NCI-H2081 treated with DMSO at 0.1 percent for 48 hours (cell line): ENCODE data around the gene GCLM.

Source experiments
- DNase-seq: peaks from one replicate; lab custom pipeline; 2025; lab: John Stamatoyannopoulos, UW

Gene GCLM

DNA sequence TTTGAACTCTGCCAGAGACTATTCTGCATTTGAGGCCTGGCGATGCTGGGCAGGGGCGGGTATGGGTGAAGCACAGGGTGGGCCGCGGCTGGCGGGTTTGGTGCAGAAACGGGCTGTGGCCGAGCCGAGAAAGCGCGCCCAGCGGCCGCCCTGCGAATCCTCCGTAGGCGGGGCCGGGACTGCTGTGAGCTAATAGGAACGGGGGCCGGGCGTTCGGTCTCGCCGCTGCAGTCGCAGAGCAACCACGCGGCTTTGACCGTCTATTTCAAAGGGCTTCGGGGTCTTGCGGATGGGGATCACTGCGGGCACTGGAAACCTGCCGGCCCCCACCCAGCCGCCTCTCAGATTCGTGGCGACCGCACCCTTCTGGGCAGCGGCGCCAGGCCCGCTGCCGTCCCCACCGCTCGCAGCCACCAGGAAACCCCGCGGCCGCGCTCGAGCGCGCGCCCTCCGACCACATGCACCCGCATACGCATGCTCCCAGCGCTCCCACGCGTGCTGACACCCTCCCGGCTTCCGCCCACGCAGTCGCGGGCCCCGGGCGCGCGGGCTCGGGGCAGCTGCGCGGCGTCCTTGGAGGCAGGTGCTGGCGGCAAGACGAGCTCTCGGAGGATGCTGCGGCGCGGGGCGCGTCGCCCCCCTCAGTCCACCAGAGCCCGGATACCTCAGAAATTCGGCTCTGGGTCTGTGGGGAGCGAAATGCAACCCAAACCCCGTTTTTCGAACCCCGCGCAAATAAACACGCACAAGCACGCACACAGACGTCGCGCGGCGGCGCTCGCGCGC, 62.8 kb downstream of the GCLM start:
- DNase-seq = no peak

DNA sequence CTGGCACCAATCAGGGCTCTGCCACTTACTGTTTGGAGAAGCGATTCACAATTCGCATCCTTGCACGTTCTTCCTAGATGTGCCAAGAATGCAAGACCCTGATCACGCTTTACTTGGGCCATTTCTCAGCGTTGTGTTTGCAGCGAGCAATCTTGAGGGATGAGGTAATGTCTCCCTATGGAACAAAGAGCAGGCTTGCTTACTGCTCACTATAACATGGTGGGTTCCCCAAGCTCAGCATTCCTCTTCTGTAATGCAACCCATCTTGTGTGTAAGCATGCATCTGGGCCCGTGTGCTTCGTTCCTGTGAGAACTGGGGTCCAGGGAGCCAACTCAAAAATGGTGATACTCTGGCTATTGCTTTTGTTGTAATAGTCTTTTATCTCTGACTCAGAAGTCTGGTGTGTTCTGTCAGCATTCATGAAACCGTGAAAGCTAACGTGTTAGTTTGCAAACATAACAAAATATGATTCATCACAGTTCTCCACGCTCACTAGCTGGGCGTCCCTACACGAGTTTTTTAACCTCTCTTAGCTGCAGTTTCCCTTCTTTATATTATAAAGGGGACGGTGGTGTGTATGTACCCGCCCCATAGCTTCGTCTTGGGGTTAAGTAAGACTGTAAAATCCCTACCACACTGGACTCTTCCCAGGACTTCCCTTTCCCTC, 63.6 kb downstream of the GCLM start:
- DNase-seq = no peak

DNA sequence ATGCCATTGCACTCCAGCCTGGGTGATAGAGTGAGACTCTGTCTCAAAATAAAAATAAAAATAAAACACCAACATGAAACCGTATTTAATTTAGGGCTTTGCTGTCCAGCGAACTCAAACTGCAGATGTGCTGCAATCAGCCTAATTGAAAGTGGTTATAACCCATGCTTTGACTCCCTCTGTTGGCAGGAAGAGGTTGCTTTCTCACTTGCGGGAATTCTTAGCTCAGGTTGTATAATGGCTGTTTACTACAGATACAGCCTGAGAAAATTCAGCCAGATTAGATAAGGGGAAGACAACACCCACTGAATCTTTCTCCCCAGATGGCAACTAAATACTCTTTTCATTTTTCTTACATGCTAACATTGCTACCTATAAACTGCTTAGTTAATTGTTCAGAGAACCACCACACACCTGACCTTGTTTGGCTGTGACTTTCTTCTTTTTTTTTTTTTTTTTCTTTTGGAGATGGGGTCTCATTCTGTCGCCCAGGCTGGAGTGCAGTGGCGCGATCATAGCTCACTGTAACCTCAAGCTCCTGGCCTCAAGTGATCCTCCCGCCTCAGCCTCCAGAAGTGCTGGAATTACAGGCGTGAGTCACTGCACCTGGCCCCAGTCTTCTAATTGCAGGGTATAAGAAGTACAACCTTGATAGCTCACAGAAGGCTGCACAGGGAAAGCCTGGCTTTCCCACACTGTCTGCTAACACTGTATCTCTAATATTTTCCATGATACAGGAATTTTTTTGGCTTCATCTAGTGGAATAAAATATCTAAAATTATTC, 64.8 kb downstream of the GCLM start:
- no peak for DNase-seq

DNA sequence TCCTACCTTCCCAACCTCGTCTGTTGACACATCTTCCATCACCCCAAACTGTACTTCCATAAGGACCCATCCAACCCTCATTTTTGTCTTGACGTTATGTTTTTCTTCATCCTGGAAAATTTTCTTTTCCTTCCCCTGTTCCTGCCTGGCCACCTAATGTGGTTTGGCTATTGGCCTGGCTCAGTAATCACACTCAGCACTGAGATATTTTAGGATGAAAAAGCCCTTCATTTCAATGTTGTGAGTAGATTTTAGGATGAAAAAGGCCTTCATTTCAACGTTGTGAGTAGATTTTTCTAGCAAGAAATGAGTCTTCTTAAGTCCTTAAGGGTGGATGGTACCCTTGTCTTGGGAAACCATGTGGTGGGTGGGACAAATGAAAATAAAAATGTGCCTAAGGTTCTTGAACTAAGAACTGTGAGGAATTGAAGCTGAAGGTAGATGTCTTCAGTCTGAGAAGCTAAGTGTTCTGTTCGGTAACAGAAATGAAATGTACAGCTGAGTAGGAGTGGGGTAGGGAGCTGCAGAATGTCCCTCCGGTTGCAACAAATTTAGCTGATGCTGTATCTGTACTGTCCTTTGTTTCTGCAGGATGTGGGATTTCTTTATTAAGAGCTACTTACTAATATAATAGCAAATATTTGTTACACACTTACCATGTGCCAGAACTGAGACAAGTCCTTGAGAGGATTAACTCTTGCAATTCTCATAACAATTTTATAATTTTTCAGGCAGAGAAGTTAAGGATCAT, 66.3 kb downstream of the GCLM start:
- no peak for DNase-seq

DNA sequence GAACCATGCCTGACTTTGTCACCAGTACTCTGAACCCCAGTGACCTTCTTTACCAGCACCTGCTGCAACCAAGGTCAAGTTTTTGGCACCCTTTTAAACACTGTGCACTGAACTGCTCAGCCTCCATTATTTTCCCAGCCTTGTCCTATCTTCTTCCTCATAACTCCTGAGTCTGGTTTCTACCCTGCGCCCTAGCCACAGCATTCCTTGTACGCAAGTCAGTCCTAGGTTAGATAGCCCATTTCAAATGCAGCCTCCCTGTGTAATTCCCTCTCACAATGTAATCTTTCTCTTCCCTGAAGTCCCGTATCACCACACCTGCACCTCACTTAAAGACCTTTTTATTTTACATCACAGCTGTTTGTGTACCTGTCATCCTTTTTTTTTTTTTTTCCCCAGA, 67.5 kb downstream of the GCLM start:
- no peak for DNase-seq

DNA sequence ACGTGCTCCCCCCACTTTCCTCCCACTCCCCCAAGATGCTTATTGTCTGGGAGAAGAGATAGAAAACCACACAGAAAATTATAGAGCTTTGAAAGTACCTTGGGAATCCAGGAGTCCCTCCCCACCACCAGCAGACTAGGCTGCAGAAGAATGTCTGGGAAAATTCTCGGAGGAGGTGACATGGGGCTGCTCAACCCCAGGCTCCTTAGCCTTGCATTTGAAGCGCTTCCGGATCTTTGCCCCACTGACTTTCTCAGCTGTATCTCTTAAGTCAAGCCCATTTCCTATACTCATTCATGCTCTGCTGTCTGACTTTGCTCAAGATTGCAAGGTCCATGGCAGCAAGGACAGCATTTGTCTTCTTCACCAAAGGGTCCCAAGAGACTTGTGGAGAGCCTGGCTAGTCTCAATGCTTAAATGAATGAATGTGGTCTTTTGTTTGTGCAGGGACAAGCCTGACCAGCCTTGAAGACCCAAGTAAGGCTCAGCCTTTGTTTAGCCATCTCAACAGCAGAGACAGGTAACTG, 68.2 kb downstream of the GCLM start:
- DNase-seq = no peak

DNA sequence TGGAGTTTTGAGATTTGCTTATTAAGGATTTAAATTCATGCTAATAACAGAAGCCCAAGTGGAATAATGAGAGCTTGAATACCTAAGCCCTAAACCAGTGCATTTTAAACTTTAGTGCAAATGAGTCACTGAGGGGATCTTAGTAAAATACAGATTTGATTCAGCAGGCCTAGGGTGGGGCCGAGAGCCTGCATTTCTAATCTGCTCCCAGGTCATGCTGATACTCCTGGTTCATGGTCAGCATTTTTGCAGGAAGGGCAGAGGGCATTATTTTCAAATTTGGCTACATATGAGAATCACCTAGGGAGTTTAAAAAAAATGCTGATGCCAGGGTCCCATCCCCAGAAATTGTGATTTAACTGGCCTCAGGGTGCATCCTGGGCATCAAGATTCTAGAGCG, 69.5 kb downstream of the GCLM start:
- DNase-seq = no peak

DNA sequence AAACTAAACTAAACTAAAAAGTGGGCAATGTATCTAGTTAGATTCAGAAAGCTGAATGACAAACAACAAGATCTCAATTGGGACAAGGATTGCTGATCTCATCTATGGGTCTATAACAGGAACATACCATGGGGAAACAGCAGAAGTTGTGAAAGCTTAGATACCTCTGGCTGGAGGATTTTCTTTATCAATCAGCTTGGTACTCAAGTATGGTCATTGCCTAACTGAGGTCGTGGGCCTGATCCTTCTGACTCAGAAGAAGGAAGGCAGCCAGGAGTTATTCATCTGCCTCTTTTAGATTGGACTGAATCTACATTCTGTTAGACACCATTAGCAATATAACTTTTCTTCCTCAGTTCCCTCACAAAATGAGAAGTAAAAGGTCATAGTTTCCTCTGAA, 69.9 kb downstream of the GCLM start:
- no peak for DNase-seq

DNA sequence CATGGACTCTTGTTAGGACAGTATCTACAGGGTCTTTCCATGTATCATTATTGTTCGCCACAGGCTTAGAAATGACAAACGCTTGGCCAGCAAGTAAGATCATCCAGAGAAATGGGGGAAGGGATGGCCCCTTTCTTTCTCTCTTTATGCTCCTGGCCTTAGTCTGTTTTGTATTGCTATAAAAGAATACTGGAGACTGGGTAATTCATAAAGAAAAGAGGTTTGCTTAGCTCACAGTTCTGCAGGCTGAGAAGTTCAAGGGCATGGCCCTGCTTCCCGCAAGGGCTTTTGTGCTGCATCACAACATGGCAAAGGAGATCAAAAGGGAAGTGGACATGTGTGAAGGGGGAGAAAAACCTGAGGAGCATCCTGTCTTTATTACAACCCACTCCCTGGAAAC, 71.3 kb downstream of the GCLM start:
- no peak for DNase-seq
